Nephron progenitor cell (in vitro differentiated cells): Measurements from ENCODE around the gene GUK1.

Experiments used
- DNase-seq: peaks from one replicate; pipeline ENCODE4 v3.0.0; 2021
- H3K27ac Mint-ChIP-seq: 2 replicates; pipeline ENCODE4 v1.8.0; 2021; ENCODE audit warnings: mild to moderate bottlenecking, moderate library complexity, mixed read lengths
- H3K27me3 Mint-ChIP-seq: 2 replicates; pipeline ENCODE4 v1.8.0; 2021; ENCODE audit warnings: mild to moderate bottlenecking, low read depth, mixed read lengths; ENCODE audit not compliant: poor library complexity
- H3K36me3 Mint-ChIP-seq: 2 replicates; pipeline ENCODE4 v1.8.0; 2021; ENCODE audit warnings: low read depth, mixed read lengths
- H3K4me1 Mint-ChIP-seq: 2 replicates; pipeline ENCODE4 v1.8.0; 2021; ENCODE audit warnings: mixed read lengths
- H3K4me3 Mint-ChIP-seq: 2 replicates; pipeline ENCODE4 v1.8.0; 2021; ENCODE audit warnings: mild to moderate bottlenecking, moderate library complexity, mixed read lengths
- H3K9me3 Mint-ChIP-seq: 2 replicates; pipeline ENCODE4 v1.8.0; 2021; ENCODE audit warnings: mild to moderate bottlenecking, moderate library complexity, mixed read lengths
- CTCF ChIP-seq: fragments of 200-600 bp; sonication (generic); IDR thresholded peaks from 2 replicates; pipeline ENCODE4 v1.5.0; 2021; ENCODE audit warnings: antibody characterized with exemption

The GUK1 gene

GRCh38 chr1:228162286-228163006 is 22.4 kb downstream of the GUK1 start:
- peaks cover 33% of the 10 kb centered on the region for H3K4me1 Mint-ChIP-seq
- H3K27ac Mint-ChIP-seq, result no peak overlapping the region
- no peak overlapping the region for H3K4me3 Mint-ChIP-seq

GRCh38 chr1:228163007-228163753 is 23.1 kb downstream of the GUK1 start:
- Mint-ChIP-seq H3K27ac (no peak overlapping the region), H3K36me3 (no peaks in the 10 kb centered on the region), H3K27me3 (no peaks in the 10 kb centered on the region), H3K9me3 (no peaks in the 10 kb centered on the region), H3K4me3 (no peak overlapping the region), H3K4me1 (peaks cover 39% of the 10 kb centered on the region)
- DNase-seq, result no peak
- TF ChIP-seq CTCF, result no peak

More at GRCh38 chr1:228162286-228163006, 22.4 kb downstream of the GUK1 start:
- Mint-ChIP-seq H3K9me3 (no peaks in the 10 kb centered on the region), H3K36me3 (no peaks in the 10 kb centered on the region), H3K27me3 (no peaks in the 10 kb centered on the region)
- TF ChIP-seq CTCF, result no peak
- DNase-seq, result no peak

- H3K9me3 Mint-ChIP-seq, result no peaks in the 10 kb centered on the region
- DNase-seq, result no peak
- H3K27me3 Mint-ChIP-seq, result no peaks in the 10 kb centered on the region
- no peak overlapping the region for H3K27ac Mint-ChIP-seq
- peaks cover 39% of the 10 kb centered on the region for H3K4me1 Mint-ChIP-seq
- H3K4me3 Mint-ChIP-seq, result peak overlapping the region; percentile 90
- no peaks in the 10 kb centered on the region for H3K36me3 Mint-ChIP-seq
- TF ChIP-seq CTCF, result no peak
These were observed 23.9 kb downstream of the GUK1 start for GRCh38 chr1:228163776-228164519.

- Mint-ChIP-seq H3K27ac (peak overlapping the region; percentile 91), H3K9me3 (no peaks in the 10 kb centered on the region), H3K27me3 (no peaks in the 10 kb centered on the region), H3K4me3 (peak overlapping the region; percentile 90), H3K4me1 (peaks cover 39% of the 10 kb centered on the region), H3K36me3 (no peaks in the 10 kb centered on the region)
- DNase-seq, result no peak
- no peak for TF ChIP-seq CTCF
These were observed 24.7 kb downstream of the GUK1 start for GRCh38 chr1:228164561-228165371.

- no peaks in the 10 kb centered on the region for H3K27me3 Mint-ChIP-seq
- DNase-seq, result peak; percentile 99
- no peaks in the 10 kb centered on the region for H3K36me3 Mint-ChIP-seq
- H3K4me3 Mint-ChIP-seq, result peak within 1 kb of the TSS; percentile 90
- peaks cover 39% of the 10 kb centered on the region for H3K4me1 Mint-ChIP-seq
- TF ChIP-seq CTCF, result peak; percentile 75
- H3K9me3 Mint-ChIP-seq, result no peaks in the 10 kb centered on the region
- H3K27ac Mint-ChIP-seq, result peak within 1 kb of the TSS; percentile 91
These were observed 25.5 kb downstream of the GUK1 start, which contains the start of gene IBA57 for GRCh38 chr1:228165372-228166169. Gene IBA57, plus strand, starts transcription at chr1:228165804. Its CDS starts 13 bp downstream, at chr1:228165817.
